Mammary microvascular endothelial cell (primary cell): ENCODE results near the gene SNTG2. TPM values are rescaled to one million over a fixed set of nuclear protein-coding genes. Genes with fewer than 3 reads are reported as not detected.

ENCODE experiments used
- total RNA-seq: library from RNA; depleted of rRNA; stranded (reverse); fragments of >200 nt; gene quantifications from 2 replicates; pipeline ENCODE4 v1.2.3, GENCODE V29; 2015

The SNTG2 gene
- not detected in 2 replicates for total RNA-seq

DNA sequence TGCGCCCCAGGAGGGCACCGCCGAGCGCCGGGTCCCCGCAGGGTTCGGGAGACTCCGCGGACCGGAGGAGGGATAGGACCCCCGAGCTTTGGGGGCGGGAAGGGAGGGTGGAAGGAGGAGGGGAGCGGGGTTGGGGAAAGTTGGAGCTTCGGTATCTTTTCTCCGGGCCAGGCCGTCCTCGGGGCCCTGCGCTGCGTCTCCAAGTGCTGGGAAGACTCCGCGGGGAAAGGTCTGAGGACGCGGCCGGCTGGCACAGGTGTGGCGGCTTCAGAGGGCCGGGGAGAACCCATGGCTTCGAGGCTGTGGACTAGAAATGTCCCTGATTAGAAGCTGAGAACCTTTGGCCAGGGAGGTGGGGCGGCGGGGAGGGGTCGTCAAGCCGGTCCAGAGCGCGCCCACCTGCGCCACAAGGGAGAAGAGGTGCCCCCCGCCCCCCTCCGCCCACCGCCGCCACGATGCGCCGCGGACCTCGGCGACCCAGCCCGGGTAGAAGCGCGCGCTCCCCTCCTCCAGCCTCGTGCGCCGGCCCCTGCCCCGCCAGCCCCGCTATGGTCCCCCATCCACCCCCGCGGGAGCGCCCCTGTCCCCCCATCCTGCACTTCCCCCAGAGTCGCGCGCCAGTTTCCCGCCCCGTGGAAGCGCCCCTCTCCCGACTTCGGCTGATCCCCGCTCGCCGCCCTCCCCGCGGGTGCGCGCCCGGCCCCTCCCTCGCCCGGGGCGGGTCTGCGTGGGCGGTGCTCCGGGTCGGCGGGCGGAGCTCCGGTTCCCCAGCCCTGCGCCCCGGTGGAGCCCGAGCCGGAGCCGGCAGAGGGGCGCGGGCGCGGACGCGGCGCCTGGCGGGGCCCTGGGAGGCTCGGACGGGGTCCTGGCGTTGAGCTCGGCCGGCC lies at the start of gene SNTG2:
Gene SNTG2 (plus strand): TSS at position 770 of the 887 bp plus-strand sequence. CDS start 148 bp downstream, outside the sequence.

GRCh38 chr2:1413156-1413710 lies 462.6 kb downstream of the SNTG2 start, which contains the start of gene TPO:
TPO (plus strand) TSS chr2:1413463; CDS start chr2:1414409, 946 bp downstream.

